Activated CD4-positive, alpha-beta T cell treated with anti-CD3 and anti-CD28 coated beads, Interleukin-2, amount 10 ng/mL, durations not matched to agents 24 days and 14 days (primary cell): ENCODE measurements around the gene DMBX1. TPM values are rescaled to one million over a fixed set of nuclear protein-coding genes. Genes with fewer than 3 reads are reported as not detected.

ENCODE experiments used
- DNase-seq: peaks from one replicate; pipeline ENCODE4 v3.0.0; 2022
- H3K27ac Mint-ChIP-seq: one replicate; pipeline ENCODE4 v1.8.0; 2022; ENCODE audit warnings: mild to moderate bottlenecking, mixed read lengths
- H3K27me3 Mint-ChIP-seq: one replicate; pipeline ENCODE4 v1.8.0; 2022; ENCODE audit warnings: mixed read lengths
- H3K36me3 Mint-ChIP-seq: one replicate; pipeline ENCODE4 v1.8.0; 2022; ENCODE audit warnings: low read depth, mild to moderate bottlenecking, mixed read lengths
- H3K4me1 Mint-ChIP-seq: one replicate; pipeline ENCODE4 v1.8.0; 2021; ENCODE audit warnings: mixed read lengths
- H3K4me3 Mint-ChIP-seq: one replicate; pipeline ENCODE4 v1.8.0; 2022; ENCODE audit warnings: mild to moderate bottlenecking, moderate library complexity, mixed read lengths
- H3K9me3 Mint-ChIP-seq: one replicate; pipeline ENCODE4 v1.8.0; 2021; ENCODE audit warnings: mixed read lengths
- intact Hi-C: fragments of 100-400 bp; cut with micrococcal nuclease; formaldehyde crosslinking; loops from one replicate; pipeline ENCODE4 v1.15.1; 2023
- total RNA-seq: library from RNA; stranded (reverse); gene quantifications from 2 replicates; pipeline ENCODE4 v1.2.3, GENCODE V29; 2022

DMBX1 gene
- total RNA-seq, 1 donor from 2014 or later, result 0.07 TPM

DNA sequence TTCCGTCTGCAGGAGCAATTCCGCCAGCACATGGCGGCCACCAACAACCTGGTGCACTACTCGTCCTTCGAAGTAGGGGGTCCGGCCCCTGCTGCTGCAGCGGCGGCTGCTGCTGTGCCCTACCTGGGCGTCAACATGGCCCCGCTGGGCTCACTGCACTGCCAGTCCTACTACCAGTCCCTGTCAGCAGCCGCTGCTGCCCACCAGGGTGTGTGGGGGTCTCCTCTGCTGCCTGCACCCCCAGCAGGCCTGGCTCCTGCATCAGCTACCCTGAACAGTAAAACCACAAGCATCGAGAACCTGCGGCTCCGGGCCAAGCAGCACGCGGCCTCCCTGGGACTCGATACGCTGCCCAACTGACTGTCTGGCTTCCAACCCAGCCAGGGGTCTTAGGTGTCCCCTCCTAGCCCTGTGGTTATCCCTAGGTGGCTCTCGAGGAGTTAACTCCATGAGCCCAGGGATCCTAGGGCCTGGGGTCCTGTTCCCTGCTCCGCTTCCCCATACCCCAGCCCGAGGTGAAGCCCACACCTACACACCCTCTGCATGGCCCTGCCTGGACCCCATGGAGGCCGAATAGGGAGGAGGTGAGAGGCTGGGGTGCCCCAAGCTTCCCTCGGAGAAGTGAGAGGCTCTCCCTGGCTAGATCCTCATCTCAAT is 22.6 kb downstream of the DMBX1 start:
- peaks cover 29% of the 10 kb centered on the region for H3K27me3 Mint-ChIP-seq
- no peaks in the 10 kb centered on the region for H3K9me3 Mint-ChIP-seq
- DNase-seq, result no peak
- no peak overlapping the region for H3K27ac Mint-ChIP-seq
- intact Hi-C loops, result no loop called here
- H3K4me1 Mint-ChIP-seq, result peaks cover 4% of the 10 kb centered on the region
- no peaks in the 10 kb centered on the region for H3K36me3 Mint-ChIP-seq
- no peak overlapping the region for H3K4me3 Mint-ChIP-seq

DNA sequence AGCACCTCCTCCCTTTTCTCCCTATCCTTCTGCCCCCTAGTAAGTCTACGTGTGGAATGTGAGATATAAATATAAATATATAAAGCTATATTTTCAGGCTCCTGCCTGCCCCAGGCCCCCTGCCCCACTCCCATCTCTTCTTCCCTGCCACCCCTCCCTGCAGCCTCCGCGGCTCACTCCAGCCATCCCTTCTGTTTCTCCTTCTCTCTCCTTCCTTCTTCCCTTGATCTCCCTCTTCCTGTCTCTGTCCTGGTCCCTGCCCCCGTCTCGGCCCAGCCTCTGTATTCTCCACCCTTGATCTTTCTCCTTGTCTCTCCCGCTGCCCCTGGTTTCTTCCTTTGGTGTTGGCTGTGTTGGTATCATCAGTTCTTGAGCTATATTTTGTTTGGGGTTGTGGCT is 23.2 kb downstream of the DMBX1 start:
- Mint-ChIP-seq H3K9me3 (no peaks in the 10 kb centered on the region), H3K4me1 (peaks cover 4% of the 10 kb centered on the region), H3K4me3 (no peak overlapping the region), H3K36me3 (no peaks in the 10 kb centered on the region), H3K27me3 (peaks cover 31% of the 10 kb centered on the region), H3K27ac (no peak overlapping the region)
- intact Hi-C loops, result no loop called here
- no peak for DNase-seq

DNA sequence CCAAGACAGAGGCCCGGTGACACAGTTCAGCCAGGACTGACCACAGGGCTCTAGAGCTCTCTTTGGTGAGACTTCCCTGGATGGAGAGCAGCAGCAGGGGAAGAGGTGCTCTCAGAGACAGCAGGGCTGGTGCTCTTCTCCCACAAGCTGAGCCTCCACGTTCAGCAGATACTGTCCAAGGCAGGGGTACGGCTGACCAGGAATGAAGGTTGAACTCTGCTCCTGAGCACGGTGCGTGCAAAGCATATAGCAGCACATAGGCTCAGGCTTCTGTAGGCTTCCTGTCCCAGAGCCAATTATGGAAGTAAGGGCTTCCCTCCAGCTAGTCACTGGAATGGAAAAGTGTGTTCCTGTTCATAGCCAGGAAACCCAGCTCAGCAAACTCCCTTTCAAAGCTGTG is 23.9 kb downstream of the DMBX1 start:
- Mint-ChIP-seq H3K9me3 (no peaks in the 10 kb centered on the region), H3K4me3 (no peak overlapping the region), H3K4me1 (peaks cover 4% of the 10 kb centered on the region), H3K27me3 (peaks cover 38% of the 10 kb centered on the region), H3K36me3 (no peaks in the 10 kb centered on the region), H3K27ac (no peak overlapping the region)
- intact Hi-C loops, result no loop called here
- DNase-seq, result no peak

DNA sequence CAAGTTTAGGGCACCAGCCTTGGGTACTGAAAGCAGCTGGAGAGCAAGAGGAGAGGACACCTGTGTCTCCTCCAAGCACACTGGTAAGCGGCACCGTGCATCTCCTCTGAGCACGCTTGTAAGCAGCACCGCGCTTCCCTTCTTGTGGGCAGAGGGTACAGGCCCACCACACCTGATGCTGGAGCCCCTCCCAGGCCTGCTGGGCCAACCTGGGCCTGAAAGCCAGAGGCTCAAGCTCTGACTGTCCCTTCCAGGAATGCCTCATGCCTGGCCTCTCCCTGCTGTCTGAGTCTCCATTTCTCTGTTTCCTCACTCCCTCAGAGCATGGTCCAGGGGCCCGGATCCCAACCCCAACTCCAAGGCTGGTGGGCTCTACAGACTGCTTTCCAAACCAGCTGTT is 25.9 kb downstream of the DMBX1 start:
- Mint-ChIP-seq H3K4me1 (peaks cover 4% of the 10 kb centered on the region), H3K27ac (no peak overlapping the region), H3K27me3 (peaks cover 42% of the 10 kb centered on the region), H3K4me3 (no peak overlapping the region), H3K36me3 (no peaks in the 10 kb centered on the region), H3K9me3 (no peaks in the 10 kb centered on the region)
- DNase-seq, result no peak
- intact Hi-C loops, result no loop called here

DNA sequence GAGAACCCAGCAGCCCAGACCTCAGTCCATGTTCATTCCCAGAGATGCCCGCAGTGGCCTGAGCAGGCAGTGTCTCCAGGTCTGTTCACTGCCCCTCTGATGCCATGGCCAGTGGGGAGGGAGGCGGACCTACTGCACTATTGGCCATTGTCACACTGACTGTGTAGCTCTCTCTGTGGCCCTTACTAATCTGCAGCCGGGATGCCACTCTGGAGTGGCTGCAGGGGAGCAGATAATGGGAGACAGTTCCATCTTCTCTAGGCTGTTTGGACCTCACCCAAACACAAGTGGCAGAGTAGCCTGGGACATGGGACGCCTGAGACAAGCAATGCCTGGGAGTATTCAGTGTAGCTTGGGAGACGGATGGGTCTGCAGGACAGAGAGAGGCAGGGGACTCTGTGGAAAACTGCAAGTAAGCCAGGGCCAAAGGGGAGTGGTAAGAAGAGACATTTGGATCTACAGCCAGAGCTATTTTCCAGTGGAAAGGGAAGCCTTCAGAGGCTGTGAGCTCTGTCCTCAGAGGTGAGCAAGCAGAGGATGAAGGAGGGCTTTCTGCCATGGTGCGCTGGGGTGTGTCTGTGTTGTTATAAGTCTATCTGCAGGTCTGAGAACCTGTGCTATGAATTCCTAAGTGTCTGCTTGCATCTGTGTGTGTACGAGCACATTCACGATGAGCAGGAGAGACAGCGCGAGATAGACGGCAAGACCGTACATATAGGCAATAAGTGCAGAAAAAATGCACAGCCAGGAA is 26.7 kb downstream of the DMBX1 start:
- Mint-ChIP-seq H3K4me3 (no peak overlapping the region), H3K27me3 (peaks cover 42% of the 10 kb centered on the region), H3K27ac (no peak overlapping the region), H3K4me1 (peaks cover 4% of the 10 kb centered on the region), H3K36me3 (no peaks in the 10 kb centered on the region), H3K9me3 (no peaks in the 10 kb centered on the region)
- intact Hi-C loops, result no loop called here
- DNase-seq, result no peak

DNA sequence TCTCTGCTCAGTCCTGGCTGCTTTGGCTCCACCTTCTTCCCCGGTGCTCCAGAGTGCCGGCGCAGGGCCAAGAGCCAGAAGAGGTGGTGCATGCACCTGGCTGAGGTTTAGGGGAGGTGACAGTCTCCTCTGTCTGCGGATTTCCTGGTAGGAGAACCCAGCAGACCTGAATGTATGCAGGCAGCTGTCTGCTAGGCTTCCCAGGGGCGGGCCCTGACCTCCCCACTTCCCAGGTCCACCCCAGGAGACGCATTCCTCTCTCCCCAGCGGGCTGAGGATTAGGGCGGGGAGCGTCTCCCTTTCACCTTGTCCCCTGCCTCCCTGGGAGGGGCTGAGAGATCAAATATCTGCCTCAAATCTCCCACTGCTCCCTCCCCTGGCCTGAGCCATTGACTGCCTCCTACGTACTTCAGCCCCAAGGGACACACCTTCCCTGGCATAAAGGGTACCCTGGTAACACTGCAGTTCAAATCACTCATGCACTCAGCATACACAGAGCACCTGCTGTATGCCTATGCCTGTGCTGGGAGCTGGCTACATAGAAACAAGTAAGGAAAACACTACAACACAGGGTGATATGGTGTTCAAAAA is 27.5 kb downstream of the DMBX1 start:
- Mint-ChIP-seq H3K27ac (no peak overlapping the region), H3K36me3 (no peaks in the 10 kb centered on the region), H3K9me3 (no peaks in the 10 kb centered on the region), H3K4me1 (peaks cover 9% of the 10 kb centered on the region), H3K27me3 (peaks cover 42% of the 10 kb centered on the region), H3K4me3 (no peak overlapping the region)
- no peak for DNase-seq
- intact Hi-C loops, result no loop called here

DNA sequence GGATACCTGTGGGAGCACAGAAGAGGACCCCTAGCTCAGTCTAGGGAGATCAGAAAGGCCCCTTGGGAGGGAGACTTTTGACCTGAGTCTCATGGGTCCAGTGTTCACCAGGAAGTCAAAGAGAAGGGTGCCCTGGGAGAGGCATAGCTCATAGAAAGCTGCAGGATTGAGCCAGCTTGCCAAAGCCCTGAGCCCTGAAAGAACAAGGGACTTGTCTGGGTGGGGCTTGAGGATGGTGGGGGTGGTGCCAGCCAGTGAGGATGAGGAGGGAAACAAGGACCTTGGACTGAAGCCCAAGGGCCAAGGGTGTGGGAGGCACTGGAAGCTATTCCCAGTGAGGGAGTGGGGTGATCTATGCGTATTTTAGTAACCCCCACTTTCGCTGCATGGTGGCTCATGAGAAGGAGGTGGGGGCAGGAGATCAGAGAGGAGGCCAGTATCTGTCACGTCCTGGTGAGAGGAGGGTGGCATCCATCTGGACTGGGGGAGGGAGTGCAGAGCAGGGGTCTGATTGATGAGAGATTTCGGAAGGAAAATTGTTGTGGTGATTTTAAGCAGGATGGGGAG is 28.4 kb downstream of the DMBX1 start:
- no peak overlapping the region for H3K27ac Mint-ChIP-seq
- H3K9me3 Mint-ChIP-seq, result no peaks in the 10 kb centered on the region
- H3K27me3 Mint-ChIP-seq, result peaks cover 40% of the 10 kb centered on the region
- no peak overlapping the region for H3K4me3 Mint-ChIP-seq
- DNase-seq, result no peak
- H3K4me1 Mint-ChIP-seq, result peaks cover 13% of the 10 kb centered on the region
- intact Hi-C loops, result no loop called here
- H3K36me3 Mint-ChIP-seq, result no peaks in the 10 kb centered on the region

DNA sequence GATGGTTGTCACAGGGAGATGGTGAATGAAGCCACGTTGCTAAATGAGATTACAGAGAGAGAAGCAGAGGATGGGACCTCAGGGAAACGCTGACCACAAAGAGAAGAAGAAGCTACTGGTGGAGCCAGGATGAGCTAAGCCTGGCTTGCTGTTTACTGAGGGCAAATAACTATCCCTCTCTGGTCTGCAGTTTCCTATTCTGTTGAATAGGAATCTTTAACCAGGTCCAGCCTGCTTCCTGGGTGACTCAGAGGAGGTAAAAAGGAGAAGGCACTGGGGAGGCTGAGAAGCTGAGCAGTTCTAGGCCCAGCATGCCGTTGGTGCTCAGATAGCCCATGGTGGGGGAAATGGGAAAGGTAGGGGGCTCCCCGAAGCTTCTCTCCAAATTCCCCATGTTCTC is 29.6 kb downstream of the DMBX1 start:
- intact Hi-C loops, result no loop called here
- no peak overlapping the region for H3K27ac Mint-ChIP-seq
- peaks cover 12% of the 10 kb centered on the region for H3K4me1 Mint-ChIP-seq

DNA sequence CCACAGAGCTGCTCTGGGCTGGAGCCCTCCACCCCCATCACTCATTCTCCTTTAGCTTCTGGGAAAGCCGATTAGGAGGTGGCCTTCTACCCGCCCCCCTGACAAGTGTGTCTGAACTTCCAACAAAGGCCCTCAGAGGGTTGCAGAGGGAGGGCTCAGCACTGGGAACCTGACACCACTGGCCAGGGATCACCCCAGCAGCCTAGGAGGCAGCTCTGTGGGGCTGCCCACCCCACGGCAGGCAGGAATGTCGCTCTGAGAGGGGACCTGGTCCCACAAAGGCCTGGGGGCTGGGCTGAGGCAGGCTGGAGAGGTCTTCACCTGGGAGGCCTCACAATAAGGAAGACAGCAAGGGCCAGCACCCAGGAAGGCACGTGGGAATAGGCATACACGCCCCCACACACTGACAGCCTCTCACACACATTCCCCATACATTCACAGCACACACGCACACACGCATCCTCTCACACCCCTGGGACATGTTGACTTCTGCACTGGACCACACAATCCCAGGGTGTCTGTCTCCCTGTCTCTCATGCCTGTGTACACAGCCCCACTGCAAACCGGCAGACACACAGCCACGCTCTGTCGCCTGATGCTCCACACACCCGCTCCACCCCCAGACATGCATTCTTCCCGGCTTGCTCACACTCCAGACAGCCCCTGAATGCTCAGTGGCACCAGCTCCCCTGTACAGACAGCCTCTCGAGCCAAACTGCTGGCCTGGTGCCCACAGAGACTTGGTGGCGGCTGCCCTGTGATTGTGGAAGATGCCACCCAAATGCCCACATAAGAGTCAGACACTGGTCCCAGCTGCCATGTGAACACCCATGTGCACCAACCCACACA is 30.7 kb downstream of the DMBX1 start:
- H3K9me3 Mint-ChIP-seq, result no peaks in the 10 kb centered on the region
- H3K4me3 Mint-ChIP-seq, result no peak overlapping the region
- intact Hi-C loops, result no loop called here
- peaks cover 29% of the 10 kb centered on the region for H3K27me3 Mint-ChIP-seq
- H3K27ac Mint-ChIP-seq, result no peak overlapping the region
- peaks cover 12% of the 10 kb centered on the region for H3K4me1 Mint-ChIP-seq
- no peak for DNase-seq
- no peaks in the 10 kb centered on the region for H3K36me3 Mint-ChIP-seq

More for the DNA sequence above, 29.6 kb downstream of the DMBX1 start:
- Mint-ChIP-seq H3K4me3 (no peak overlapping the region), H3K36me3 (no peaks in the 10 kb centered on the region), H3K9me3 (no peaks in the 10 kb centered on the region), H3K27me3 (peaks cover 35% of the 10 kb centered on the region)
- DNase-seq, result no peak

DNA sequence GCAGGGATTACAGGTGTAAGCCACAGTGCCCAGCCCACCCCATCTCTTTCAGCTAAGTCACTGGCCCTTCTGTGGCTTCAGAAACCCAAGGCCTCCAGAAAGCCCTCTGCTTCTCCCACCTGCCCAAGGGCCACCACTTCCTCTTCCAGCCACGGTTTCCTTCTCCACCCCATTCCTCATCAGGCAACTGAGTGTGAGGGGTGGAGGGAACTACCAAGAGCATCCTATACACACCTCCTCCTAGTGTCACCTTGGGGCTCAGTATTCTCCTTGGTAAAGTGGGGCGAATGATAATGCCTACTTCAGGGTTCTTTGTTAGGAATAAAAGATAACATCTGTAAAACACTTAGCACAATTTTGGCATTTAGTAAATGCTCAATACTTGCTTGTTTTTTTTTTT is 31.8 kb downstream of the DMBX1 start:
- Mint-ChIP-seq H3K4me1 (peaks cover 12% of the 10 kb centered on the region), H3K4me3 (no peak overlapping the region), H3K27ac (no peak overlapping the region), H3K27me3 (peaks cover 28% of the 10 kb centered on the region), H3K9me3 (no peaks in the 10 kb centered on the region), H3K36me3 (no peaks in the 10 kb centered on the region)
- intact Hi-C loops, result no loop called here
- DNase-seq, result no peak

DNA sequence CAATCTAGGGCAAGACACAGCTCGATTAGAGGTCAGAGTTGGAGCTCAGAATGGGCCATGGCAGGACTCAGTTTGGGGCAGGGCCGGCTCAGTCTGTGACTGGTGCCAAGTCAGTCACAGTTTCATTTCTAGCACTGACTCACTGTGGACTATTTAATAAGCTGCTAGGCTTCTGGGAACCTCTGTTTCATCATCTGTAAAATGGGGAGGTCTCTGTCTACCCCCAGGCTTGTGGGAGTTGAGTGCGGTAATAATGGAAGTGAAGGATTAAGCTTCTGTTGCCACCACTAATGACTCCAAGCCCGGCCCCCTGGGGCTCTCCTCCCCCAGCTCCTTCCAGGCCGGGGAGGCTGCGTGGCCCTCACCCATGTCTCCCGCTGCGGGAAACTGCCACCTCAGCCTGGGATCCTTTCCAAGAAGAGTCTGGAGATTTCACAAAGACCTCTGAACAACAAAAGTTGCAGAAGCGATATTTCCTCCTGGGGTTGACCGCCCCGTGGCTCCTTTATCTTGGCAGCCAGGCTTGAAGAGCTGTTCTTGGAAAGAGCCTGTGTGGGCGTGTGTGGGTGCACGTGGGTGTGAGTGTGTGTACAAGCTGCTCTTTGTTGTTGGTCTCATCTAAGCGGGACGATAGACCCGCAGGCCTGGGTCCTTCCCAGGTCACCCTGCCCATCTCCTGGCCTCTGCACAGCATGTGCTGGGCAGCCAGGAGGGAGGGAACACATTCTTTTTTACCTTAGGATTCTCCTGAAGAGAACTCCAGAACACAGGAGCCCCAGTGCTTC is 32.7 kb downstream of the DMBX1 start:
- H3K4me3 Mint-ChIP-seq, result peak overlapping the region; percentile 40

DNA sequence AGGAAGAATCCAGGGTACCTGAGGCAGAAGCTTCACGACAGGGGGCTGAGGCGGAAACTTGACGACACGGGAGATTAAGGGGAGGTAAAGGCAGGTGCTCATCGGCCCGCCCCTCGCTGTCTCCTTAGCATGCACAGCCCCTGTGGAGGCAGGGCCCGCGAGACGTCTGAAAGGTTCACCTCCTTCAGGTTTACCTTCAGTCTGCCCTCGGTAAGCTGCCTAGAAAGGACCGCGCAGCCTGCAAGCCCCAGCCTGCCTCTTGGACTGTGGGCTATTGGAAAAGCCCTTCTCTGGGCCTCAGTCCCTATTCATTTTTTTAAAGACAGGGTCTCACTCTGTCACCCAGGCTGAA is 33.3 kb downstream of the DMBX1 start:
- Mint-ChIP-seq H3K4me1 (peaks cover 13% of the 10 kb centered on the region), H3K27me3 (peaks cover 24% of the 10 kb centered on the region), H3K36me3 (no peaks in the 10 kb centered on the region), H3K27ac (no peak overlapping the region), H3K4me3 (no peak overlapping the region), H3K9me3 (no peaks in the 10 kb centered on the region)
- intact Hi-C loops, result no loop called here
- no peak for DNase-seq

More for the DNA sequence above, 32.7 kb downstream of the DMBX1 start:
- H3K9me3 Mint-ChIP-seq, result no peaks in the 10 kb centered on the region
- DNase-seq, result peak; percentile 62
- intact Hi-C loops, result no loop called here
- H3K27me3 Mint-ChIP-seq, result peaks cover 23% of the 10 kb centered on the region
- no peaks in the 10 kb centered on the region for H3K36me3 Mint-ChIP-seq
- peak overlapping the region; percentile 48 for H3K27ac Mint-ChIP-seq
- H3K4me1 Mint-ChIP-seq, result peaks cover 12% of the 10 kb centered on the region
